ENCODE results near the gene CYP4F22. TPM values are rescaled to one million over a fixed set of nuclear protein-coding genes. Genes with fewer than 3 reads are reported as not detected.

CYP4F22 gene
- total RNA-seq, 1 donor from 2014 or later: not detected

- Mint-ChIP-seq H3K4me1 (ENCODE audit: unreplicated experiment) (no peaks in the 10 kb centered on the region), H3K27ac (ENCODE audit: unreplicated experiment) (no peak overlapping the region), H3K4me3 (ENCODE audit: unreplicated experiment) (no peak overlapping the region), H3K36me3 (ENCODE audit: unreplicated experiment) (no peaks in the 10 kb centered on the region), H3K9me3 (ENCODE audit: unreplicated experiment) (no peaks in the 10 kb centered on the region), H3K27me3 (ENCODE audit: unreplicated experiment) (peaks cover 20% of the 10 kb centered on the region)
- no peak for DNase-seq (ENCODE audit: extremely low spot score, unreplicated experiment)
- TF ChIP-seq CTCF (IDR thresholded peaks at IDR 0.05): no peak
These were observed 54.5 kb downstream of the CYP4F22 start for GRCh38 chr19:15562861-15563260.

- H3K27ac Mint-ChIP-seq (ENCODE audit: unreplicated experiment): no peak overlapping the region
- TF ChIP-seq CTCF (IDR thresholded peaks at IDR 0.05): no peak
These were observed 55.0 kb downstream of the CYP4F22 start for GRCh38 chr19:15563325-15563794.

GRCh38 chr19:15563931-15564330, 55.6 kb downstream of the CYP4F22 start:
- no peaks in the 10 kb centered on the region for H3K4me1 Mint-ChIP-seq (ENCODE audit: unreplicated experiment)
- H3K27ac Mint-ChIP-seq (ENCODE audit: unreplicated experiment): no peak overlapping the region
- no peaks in the 10 kb centered on the region for H3K9me3 Mint-ChIP-seq (ENCODE audit: unreplicated experiment)
- TF ChIP-seq CTCF (IDR thresholded peaks at IDR 0.05): no peak
- peaks cover 22% of the 10 kb centered on the region for H3K27me3 Mint-ChIP-seq (ENCODE audit: unreplicated experiment)
- H3K4me3 Mint-ChIP-seq (ENCODE audit: unreplicated experiment): no peak overlapping the region
- no peak for DNase-seq (ENCODE audit: extremely low spot score, unreplicated experiment)
- H3K36me3 Mint-ChIP-seq (ENCODE audit: unreplicated experiment): no peaks in the 10 kb centered on the region

More at GRCh38 chr19:15563325-15563794, 55.0 kb downstream of the CYP4F22 start:
- peaks cover 22% of the 10 kb centered on the region for H3K27me3 Mint-ChIP-seq (ENCODE audit: unreplicated experiment)
- DNase-seq (ENCODE audit: extremely low spot score, unreplicated experiment): no peak
- H3K4me3 Mint-ChIP-seq (ENCODE audit: unreplicated experiment): no peak overlapping the region
- H3K4me1 Mint-ChIP-seq (ENCODE audit: unreplicated experiment): no peaks in the 10 kb centered on the region
- no peaks in the 10 kb centered on the region for H3K9me3 Mint-ChIP-seq (ENCODE audit: unreplicated experiment)
- no peaks in the 10 kb centered on the region for H3K36me3 Mint-ChIP-seq (ENCODE audit: unreplicated experiment)

GRCh38 chr19:15564534-15565168, 56.3 kb downstream of the CYP4F22 start:
- peaks cover 22% of the 10 kb centered on the region for H3K27me3 Mint-ChIP-seq (ENCODE audit: unreplicated experiment)
- TF ChIP-seq CTCF (IDR thresholded peaks at IDR 0.05): no peak
- H3K4me1 Mint-ChIP-seq (ENCODE audit: unreplicated experiment): no peaks in the 10 kb centered on the region
- no peak for DNase-seq (ENCODE audit: extremely low spot score, unreplicated experiment)
- no peaks in the 10 kb centered on the region for H3K36me3 Mint-ChIP-seq (ENCODE audit: unreplicated experiment)
- no peaks in the 10 kb centered on the region for H3K9me3 Mint-ChIP-seq (ENCODE audit: unreplicated experiment)
- H3K4me3 Mint-ChIP-seq (ENCODE audit: unreplicated experiment): no peak overlapping the region
- H3K27ac Mint-ChIP-seq (ENCODE audit: unreplicated experiment): no peak overlapping the region

- no peak overlapping the region for H3K27ac Mint-ChIP-seq (ENCODE audit: unreplicated experiment)
- H3K4me3 Mint-ChIP-seq (ENCODE audit: unreplicated experiment): no peak overlapping the region
- TF ChIP-seq CTCF (IDR thresholded peaks at IDR 0.05): no peak
- H3K4me1 Mint-ChIP-seq (ENCODE audit: unreplicated experiment): no peaks in the 10 kb centered on the region
- no peaks in the 10 kb centered on the region for H3K9me3 Mint-ChIP-seq (ENCODE audit: unreplicated experiment)
- peaks cover 19% of the 10 kb centered on the region for H3K27me3 Mint-ChIP-seq (ENCODE audit: unreplicated experiment)
- no peaks in the 10 kb centered on the region for H3K36me3 Mint-ChIP-seq (ENCODE audit: unreplicated experiment)
- DNase-seq (ENCODE audit: extremely low spot score, unreplicated experiment): no peak
These were observed 62.1 kb downstream of the CYP4F22 start for GRCh38 chr19:15570420-15570819.

Data from osteocyte (in vitro differentiated cells).